Measurements from ENCODE around the gene INSRR. TPM values are rescaled to one million over a fixed set of nuclear protein-coding genes. Genes with fewer than 3 reads are reported as not detected.

INSRR gene
- polyA plus RNA-seq, 3 donors: not detected

DNA sequence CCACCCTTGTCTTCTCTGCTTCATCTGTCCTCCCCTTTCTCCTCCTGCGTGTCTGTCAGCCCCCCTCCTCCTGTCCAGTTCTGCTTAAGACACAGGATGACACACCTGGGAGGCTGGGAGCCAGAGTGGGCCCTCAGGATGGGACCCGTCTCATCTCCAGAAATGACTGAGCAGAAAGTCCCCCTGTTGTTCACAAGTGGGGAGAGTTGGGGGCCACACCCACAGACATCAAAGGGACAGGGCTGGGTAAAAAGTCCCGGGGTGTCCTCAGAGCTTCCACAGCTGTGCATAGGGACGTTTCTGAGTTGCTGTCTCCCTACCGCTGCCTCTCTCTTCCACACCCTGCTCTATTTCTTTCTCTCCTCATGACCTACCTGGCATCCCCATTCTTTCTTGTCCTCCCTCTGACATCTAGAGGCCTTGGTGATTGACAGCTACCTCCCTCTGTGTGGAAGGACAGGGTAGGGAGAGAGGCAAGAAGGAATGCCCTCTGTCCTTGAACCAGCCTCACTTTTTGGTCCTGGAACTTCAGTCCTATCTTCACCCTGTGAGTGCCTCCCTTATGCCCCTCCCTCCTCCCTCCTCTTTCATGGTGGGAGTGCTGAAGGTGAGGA, 22.8 kb downstream of the INSRR start:
- peaks cover 17 to 58% (median 25%) of the 10 kb centered on the region in 3 donors for H3K27me3 Mint-ChIP-seq (ENCODE audit: low read depth in 3 of 3)
- no peak overlapping the region for H3K4me3 Mint-ChIP-seq
- WGBS (ENCODE audit: insufficient coverage): 96% methylated on average over 3 of the region's 5 CpGs

DNA sequence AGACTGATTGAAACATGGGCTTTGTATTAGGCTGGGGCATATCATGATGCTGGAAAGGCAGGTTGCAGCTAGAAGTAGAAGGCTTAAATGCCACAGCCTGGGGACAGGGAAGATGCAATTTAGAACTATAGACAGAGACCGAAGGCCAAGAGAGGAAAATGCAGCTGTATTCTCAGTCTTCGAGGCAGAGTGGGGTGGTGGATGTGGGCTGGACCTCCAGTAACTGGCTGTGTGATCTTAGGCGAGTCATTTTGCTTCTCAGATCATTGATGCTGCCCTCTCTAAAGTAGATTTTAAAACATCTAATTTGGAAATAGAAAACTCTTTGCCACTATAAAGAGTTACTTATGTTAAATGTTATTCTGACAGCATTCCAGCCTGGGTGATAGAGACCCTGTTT, 24.6 kb downstream of the INSRR start:
- H3K9ac ChIP-seq (ENCODE audit: insufficient read depth, low read length, poor library complexity, severe bottlenecking): no peak overlapping the region
- H3K9me3 Mint-ChIP-seq: peaks cover 0 to 2% (median 0%) of the 10 kb centered on the region in 7 donors
- H3K4me1 Mint-ChIP-seq: no peaks in the 10 kb centered on the region
- no peaks in the 10 kb centered on the region for H3K79me2 ChIP-seq (ENCODE audit: insufficient read depth, low read length)
- 100% methylated on average over 1 of the region's 3 CpGs for WGBS (ENCODE audit: insufficient coverage)
- H4K20me1 ChIP-seq (ENCODE audit: insufficient read depth, low read length): no peaks in the 10 kb centered on the region
- DNase-seq: no peak
- H3K9me3 ChIP-seq (replicated peaks in 1 of 2; ENCODE audit: control insufficient read depth in 1 of 2, insufficient read depth in 1 of 2, low read length in 2 of 2): no peaks in the 10 kb centered on the region
- peaks cover 13 to 45% (median 23%) of the 10 kb centered on the region in 3 donors for H3K27me3 Mint-ChIP-seq (ENCODE audit: low read depth in 3 of 3)
- intact Hi-C loops (cut with micrococcal nuclease): no loop called here
- no peak overlapping the region for H3K4me2 ChIP-seq (replicated peaks; ENCODE audit: extremely low read depth, low read length, poor library complexity, severe bottlenecking)
- no peak overlapping the region for H3K27ac Mint-ChIP-seq
- no peak overlapping the region for H3K4me3 Mint-ChIP-seq
- TF ChIP-seq, protein P1, sequence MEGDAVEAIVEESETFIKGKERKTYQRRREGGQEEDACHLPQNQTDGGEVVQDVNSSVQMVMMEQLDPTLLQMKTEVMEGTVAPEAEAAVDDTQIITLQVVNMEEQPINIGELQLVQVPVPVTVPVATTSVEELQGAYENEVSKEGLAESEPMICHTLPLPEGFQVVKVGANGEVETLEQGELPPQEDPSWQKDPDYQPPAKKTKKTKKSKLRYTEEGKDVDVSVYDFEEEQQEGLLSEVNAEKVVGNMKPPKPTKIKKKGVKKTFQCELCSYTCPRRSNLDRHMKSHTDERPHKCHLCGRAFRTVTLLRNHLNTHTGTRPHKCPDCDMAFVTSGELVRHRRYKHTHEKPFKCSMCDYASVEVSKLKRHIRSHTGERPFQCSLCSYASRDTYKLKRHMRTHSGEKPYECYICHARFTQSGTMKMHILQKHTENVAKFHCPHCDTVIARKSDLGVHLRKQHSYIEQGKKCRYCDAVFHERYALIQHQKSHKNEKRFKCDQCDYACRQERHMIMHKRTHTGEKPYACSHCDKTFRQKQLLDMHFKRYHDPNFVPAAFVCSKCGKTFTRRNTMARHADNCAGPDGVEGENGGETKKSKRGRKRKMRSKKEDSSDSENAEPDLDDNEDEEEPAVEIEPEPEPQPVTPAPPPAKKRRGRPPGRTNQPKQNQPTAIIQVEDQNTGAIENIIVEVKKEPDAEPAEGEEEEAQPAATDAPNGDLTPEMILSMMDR (IDR thresholded peaks at IDR 0.05): no peak
- no peak overlapping the region for H3K27ac ChIP-seq (ENCODE audit: low read depth in 1 of 2, low read length in 2 of 2)
- no peak overlapping the region for H2AFZ ChIP-seq (ENCODE audit: insufficient read depth, low read depth, low read length, poor library complexity, severe bottlenecking)
- no peak overlapping the region for H3K4me3 ChIP-seq (replicated peaks in 1 of 3; ENCODE audit: low read depth in 2 of 3, low read length in 3 of 3)
- H3K36me3 Mint-ChIP-seq: no peaks in the 10 kb centered on the region
- no peaks in the 10 kb centered on the region for H3K36me3 ChIP-seq (replicated peaks in 1 of 2; ENCODE audit: control insufficient read depth in 1 of 2, insufficient read depth in 2 of 2, low read length in 2 of 2)
- no peaks in the 10 kb centered on the region for H3K4me1 ChIP-seq (ENCODE audit: control insufficient read depth in 1 of 2, insufficient read depth in 2 of 2, low read length in 2 of 2)
- peaks cover 2 to 27% of the 10 kb centered on the region in 2 donors for H3K27me3 ChIP-seq (ENCODE audit: control insufficient read depth in 2 of 2, insufficient read depth in 2 of 2, low read length in 2 of 2)

More for the DNA sequence above, 22.8 kb downstream of the INSRR start:
- Histone ChIP-seq H2AFZ (ENCODE audit: insufficient read depth, low read depth, low read length, poor library complexity, severe bottlenecking) (no peak overlapping the region), H3K79me2 (ENCODE audit: insufficient read depth, low read length) (no peaks in the 10 kb centered on the region), H3K36me3 (replicated peaks in 1 of 2; ENCODE audit: control insufficient read depth in 1 of 2, insufficient read depth in 2 of 2, low read length in 2 of 2) (no peaks in the 10 kb centered on the region), H3K4me3 (replicated peaks in 1 of 3; ENCODE audit: low read depth in 2 of 3, low read length in 3 of 3) (no peak overlapping the region), H3K9me3 (replicated peaks in 1 of 2; ENCODE audit: control insufficient read depth in 1 of 2, insufficient read depth in 1 of 2, low read length in 2 of 2) (no peaks in the 10 kb centered on the region), H4K20me1 (ENCODE audit: insufficient read depth, low read length) (no peaks in the 10 kb centered on the region), H3K4me2 (replicated peaks; ENCODE audit: extremely low read depth, low read length, poor library complexity, severe bottlenecking) (no peak overlapping the region), H3K4me1 (ENCODE audit: control insufficient read depth in 1 of 2, insufficient read depth in 2 of 2, low read length in 2 of 2) (no peaks in the 10 kb centered on the region), H3K9ac (ENCODE audit: insufficient read depth, low read length, poor library complexity, severe bottlenecking) (no peak overlapping the region), H3K27ac (ENCODE audit: low read depth in 1 of 2, low read length in 2 of 2) (no peak overlapping the region), H3K27me3 (ENCODE audit: control insufficient read depth in 2 of 2, insufficient read depth in 2 of 2, low read length in 2 of 2) (peaks cover 2 to 27% of the 10 kb centered on the region in 2 donors)
- TF ChIP-seq, protein P1 (IDR thresholded peaks at IDR 0.05): no peak
- Mint-ChIP-seq H3K4me1 (no peaks in the 10 kb centered on the region), H3K9me3 (peaks cover 0 to 2% (median 0%) of the 10 kb centered on the region in 7 donors), H3K36me3 (no peaks in the 10 kb centered on the region), H3K27ac (no peak overlapping the region)
- intact Hi-C loops (cut with micrococcal nuclease): no loop called here
- DNase-seq: no peak

All from CD14-positive monocyte (primary cell).